Measurements from ENCODE around the gene CARD16.

Gene CARD16

DNA sequence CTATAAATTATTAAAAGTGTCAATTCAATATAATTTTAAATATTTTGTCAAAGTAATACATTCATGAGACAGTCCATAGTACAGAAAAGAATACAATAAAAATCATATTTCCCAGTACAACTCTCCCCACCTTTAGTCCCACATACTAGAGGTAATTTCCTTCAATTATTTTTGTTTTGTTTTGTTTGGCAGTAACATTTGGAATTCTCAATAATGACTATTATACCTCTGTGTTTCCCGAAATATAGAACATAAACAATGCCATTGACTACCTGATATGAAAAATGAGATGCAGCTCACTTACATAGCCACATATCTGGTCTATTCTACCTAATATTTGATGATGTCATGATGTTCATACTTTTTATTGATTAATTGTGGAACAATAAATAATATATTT is 52.4 kb downstream of the CARD16 start:
- DNase-seq (ENCODE audit: low spot score): no peak

- no peak for DNase-seq (ENCODE audit: low spot score)
Measured at GRCh38 chr11:104991994-104992393, 53.1 kb downstream of the CARD16 start.
